Suppressor macrophage treated with lipopolysaccharide for 4 hours (primary cell): Measurements from ENCODE around the gene CALML5.

Experiments used
- DNase-seq: peaks from one replicate; pipeline ENCODE4 v3.0.0-alpha.2; 2020

Gene CALML5

DNA sequence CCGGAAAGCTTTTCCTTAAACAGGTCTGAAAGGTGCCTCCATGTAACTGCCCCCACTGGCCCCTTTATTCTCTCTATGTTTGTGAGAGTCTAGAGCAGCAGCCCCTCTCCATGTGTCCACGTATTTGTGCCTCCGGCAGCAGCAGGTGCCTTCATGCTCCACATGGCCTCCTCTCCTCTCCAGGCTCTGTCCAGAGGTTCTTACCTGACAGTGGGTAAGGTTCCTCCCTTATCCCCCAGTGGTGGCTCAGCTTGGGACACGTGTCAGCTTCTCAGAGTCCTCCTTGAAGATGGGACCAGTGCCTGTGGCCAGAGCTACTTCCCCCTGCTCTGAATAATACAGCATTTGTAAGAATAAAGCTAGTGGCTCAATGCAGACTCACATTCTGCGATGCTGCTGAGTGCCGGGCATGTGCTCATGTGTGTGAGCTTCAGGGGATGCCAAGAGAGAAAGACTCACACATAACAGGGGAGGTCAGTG is 33.3 kb upstream of the CALML5 start:
- no peak for DNase-seq

DNA sequence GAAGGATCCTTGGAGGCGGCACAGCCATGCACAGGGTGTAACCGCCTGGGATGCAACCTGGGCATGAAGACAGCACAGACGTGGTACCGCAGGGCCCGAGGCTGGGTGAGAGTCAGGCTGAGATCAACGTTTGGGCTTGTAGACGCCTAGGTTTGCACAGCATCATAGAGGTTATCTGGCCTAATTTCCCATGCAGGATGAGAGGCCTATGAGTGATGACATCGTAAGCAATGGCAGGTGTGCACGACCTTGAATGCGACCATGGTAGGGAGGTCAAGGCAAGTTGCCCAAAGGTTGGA is 32.9 kb upstream of the CALML5 start:
- no peak for DNase-seq

DNA sequence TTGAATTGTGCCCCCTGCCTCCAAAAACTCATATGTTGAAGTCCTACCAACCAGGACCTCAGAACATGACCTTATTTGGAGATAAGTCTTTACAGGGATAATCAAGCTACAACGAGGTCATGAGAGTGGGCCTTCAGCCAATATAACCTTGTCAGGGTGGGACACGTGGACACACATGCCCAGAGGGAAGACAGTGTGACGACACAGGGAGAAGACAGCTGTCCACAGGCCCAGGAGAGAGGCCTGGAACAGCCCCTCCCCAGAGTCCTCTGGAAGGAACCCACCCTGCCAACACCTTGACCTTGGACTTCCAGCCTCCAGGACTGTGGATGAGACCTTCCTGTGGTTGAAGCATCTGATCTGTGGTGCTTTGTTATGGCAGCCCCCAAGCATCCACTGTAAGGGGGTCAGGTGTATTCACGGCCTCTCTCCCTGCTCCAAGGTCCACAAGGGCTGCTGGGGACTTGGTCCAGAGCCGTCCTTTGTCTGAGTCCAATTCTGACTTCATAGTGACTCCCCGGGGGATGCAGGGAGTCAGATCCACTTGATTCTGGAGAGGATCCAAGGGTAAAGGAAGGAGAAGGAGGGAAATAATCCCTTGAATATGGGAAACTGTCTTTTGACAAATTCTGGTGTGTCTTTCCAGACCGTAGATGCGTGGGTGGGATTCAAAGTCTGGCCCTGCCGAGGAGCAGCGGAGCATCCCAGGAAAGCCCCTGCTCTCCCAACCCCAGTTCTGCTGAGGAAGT is 32.4 kb upstream of the CALML5 start:
- DNase-seq, result no peak

DNA sequence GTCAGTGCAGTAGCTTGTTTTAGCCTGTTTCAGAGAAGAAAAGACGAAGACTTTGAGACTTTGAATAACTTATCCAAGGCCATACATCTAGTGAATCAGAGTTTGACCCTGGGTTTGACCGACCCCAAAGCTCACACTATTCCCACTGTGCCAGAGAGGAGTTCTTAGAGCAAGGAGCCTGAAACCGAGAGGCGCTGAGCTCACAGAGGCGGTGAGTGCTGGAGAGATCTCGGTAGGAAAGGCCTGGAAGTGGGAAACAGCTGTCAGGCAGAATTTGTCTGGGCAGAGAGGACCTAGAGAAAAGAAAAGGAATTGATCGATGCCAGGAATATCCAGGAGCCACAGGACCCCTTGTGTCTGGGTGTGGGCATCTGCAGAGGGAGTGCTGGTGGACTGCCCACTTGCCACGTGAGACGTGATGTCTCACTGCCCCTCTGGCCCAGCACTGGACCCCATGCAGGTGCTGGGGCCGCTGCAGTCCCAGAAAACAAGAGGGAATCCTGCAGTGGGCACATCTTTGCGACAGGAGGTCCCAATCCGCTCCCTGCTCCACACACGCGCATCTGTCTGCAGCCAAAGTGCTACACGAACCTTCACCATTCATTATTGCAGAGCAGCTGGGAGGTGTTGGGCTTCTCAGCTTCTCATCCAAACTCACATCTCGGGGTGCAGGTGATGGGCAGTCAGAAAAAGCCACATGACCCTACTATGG is 31.6 kb upstream of the CALML5 start:
- no peak for DNase-seq

DNA sequence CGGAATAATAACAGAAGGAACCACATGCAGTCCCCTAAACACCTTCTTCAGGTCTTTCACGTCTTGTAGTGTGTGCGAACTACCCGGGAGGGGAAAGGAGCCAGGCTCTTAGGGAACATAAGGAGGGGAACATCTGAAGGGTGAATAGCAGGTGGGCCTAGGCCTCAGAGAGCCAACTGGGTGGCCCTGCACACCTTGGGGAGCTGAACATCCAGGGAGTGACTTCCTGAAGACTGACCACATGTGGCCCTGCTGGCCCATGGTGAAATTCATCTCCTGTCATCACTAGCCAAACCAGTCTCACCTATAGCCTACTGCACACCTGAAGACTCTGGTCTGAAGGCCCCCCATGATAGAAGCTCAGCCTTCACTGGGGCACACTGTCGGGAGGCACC is 31.0 kb upstream of the CALML5 start:
- DNase-seq, result no peak

DNA sequence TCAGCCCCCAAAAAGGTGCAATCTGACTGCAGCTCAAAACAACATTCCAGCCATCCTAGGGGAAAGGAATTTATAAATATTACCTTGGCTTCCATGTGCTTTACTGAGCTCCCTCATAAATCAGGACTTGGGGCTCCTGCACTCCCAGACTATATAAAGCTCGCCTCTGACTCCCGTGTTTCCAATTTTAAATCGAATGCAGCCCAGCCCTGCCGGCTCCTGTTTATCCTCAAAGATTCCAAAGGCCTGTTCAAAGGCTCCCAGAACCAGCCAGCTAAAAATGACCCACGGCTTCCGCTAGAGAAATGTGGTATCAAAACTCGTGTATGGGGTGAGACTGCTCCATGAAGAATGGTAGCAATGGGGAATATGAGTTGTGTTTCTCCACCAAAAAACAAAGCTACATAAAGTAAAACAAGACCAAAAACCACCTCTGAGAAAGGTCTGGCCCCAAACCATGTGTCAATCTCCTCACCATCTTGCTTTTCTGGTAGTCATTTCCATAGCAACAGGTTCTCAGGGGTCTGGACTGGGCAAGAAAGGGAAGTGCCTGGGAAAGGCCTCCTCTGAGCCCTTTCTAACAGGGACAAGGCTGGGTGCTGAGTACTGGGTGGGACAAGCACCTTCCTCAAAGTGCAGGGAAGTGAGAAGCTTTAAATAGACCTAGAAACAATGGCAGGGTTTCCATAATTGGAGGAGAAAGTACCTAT is 30.5 kb upstream of the CALML5 start:
- no peak for DNase-seq

DNA sequence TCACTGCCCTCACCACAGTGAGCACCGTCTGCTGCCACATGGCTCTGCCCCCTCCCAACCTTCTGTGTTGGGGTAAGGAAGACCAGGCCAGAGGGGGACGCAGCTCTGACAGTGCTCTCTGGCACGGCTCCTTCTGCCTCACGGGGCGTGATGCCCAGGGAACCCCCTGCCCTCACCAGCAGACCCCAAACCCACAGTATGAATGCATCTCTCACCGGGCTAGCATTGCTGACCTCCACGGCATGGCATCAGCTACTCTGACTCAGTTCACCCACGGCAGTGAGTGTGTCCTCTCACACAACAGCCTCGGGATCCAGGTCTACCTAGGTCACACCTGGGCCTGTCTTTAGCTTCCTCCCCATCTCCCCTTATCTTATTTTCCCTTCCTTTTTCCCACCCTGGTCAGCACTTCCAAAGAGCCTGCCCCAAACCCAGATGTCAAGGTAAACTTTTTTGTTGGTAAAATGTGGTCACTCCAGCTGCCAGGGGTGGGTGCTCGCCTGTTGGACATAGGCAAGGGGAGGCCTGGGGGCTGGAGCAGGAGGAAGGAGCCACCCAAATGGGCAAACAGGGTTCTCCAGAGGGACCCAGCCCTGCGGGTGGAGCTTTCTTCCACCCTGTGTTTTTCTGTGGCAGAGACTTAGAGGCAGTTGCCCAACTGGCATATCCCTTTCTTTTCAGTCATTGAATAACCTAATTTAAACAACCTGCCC is 29.8 kb upstream of the CALML5 start:
- no peak for DNase-seq

DNA sequence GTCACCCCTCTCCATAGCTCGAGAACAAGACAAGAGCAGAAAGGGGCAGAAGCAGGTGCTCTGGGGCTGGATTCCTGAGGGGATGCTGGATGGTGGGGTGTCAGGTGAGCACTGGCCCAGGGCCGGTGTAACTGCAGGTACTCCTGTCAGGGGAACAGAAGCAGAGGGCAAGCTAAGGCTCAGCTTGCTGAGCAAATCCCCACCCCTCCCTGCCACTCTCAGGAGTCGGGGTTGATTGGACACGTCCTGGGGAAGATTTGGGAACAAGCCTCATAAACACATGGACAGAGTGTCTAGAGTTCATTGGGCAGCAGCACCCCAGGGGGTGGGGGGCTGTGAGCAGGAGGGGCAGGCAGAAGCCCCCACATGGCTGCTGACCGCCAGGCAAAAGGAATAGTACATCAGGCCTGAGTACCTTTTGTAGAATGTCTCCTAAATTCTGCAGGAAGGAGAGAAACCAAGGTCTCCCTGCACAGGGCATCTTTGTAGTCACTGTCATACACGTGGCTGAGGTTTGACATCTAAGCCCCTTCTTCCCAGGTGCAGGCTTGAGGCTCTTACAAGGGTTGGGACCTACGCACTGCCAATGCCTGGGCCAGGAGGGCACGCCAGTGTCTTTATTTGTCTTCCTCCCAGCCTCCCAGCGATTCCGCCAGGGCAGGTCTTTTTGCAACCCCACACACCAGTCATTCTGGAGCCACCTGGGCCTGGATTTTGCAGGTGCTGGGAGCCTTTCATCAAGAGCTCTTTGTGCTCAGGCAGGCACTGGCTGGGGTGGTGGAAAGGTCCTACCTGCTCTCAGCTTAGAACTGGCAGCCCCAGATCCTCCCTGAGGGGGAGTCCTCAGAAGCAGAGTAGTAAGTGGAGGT is 28.2 kb upstream of the CALML5 start:
- no peak for DNase-seq

DNA sequence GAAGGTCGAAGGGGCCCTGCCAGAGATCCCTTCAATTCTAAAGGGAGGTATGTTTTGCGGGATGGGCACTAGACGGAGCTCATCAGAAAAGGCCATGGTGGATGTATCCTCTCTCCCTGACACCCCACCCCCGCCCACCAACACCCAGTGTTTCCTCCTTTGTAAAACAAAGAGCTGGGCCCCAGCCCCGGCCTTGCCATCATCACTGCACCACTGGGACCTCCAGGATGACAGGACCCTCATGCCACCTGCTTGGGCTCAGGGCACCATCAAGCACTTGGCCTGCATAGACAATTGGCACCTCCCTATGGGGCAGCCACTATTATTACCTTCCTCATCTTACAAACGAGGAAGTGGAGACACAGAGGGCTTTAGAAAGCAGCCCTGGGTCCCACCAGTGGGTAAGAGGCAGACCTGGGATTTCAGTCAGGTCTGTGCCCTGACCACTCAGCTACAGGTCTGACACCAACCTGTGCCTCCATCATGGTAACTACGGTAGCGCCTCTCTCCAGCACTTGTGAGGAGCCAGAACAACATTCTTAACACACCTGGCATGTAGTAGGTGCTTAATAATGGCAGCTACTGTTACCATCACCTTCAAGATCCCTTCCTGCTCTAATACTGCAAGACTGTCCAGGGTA is 27.4 kb upstream of the CALML5 start:
- DNase-seq, result no peak

DNA sequence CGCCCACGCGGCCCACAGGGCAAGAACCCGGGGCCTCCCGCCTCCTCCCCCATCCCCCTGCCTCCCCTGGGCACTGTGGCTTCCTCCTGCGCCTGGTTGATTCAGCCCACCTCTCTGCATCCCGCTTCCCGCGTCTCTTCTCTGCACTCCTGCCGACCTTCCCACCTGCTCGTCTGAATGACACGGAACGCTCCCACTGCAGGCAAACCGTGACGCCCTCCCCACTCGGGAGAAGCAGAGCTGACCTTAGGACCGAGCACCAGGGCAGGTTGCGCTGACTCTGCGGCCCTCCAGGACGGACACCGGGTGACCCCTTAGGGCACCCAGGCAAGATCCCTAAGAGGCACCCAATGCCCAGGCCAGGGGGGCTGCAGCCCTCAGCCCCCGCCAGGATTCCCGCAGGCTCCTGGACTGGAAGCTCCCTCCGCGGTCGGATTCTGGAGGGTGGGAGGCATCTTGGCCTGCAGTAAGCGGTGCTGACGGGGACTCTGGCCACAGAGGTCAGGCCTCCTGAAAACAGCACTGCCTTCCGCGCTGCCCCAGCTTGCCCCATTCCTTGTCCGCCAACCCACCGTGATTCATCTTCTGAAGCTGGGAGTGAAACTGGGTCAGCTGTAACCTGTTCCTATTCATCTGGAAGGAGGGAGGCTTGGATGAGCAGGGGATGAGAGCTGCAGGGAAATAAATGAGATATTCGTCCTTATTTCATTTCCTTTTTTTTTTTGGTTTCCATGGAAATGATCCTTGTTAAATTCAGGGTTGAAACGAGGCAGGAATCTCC is 26.4 kb upstream of the CALML5 start:
- no peak for DNase-seq

DNA sequence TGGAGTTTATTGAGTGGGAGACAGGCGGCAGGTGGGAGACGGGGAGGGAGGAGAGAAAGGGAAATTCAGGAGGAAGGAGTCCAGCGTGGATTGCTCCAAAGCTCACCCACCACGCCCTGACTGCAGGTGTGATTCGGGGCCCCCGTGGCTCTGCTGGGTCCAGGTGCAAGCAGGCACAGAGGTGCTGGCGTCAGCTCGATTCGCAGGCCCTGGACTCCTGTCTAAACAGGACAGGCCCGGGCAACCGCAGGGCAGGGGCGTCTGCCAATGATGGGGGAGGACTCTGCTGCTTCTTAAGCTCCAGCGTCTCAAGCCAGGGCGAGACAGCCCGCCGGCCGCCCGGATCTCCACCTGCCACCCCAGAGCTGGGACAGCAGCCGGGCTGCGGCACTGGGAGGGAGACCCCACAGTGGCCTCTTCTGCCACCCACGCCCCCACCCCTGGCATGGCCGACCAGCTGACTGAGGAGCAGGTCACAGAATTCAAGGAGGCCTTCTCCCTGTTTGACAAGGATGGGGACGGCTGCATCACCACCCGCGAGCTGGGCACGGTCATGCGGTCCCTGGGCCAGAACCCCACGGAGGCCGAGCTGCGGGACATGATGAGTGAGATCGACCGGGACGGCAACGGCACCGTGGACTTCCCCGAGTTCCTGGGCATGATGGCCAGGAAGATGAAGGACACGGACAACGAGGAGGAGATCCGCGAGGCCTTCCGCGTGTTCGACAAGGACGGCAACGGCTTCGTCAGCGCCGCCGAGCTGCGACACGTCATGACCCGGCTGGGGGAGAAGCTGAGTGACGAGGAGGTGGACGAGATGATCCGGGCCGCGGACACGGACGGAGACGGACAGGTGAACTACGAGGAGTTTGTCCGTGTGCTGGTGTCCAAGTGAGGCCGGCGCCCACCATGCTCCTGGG is 25.5 kb upstream of the CALML5 start, which contains the start of gene CALML3:
TSS of gene CALML3 (plus strand) at position 321 of the 920 bp plus-strand sequence. CDS start at position 446, 125 bp downstream.
- no peak for DNase-seq

DNA sequence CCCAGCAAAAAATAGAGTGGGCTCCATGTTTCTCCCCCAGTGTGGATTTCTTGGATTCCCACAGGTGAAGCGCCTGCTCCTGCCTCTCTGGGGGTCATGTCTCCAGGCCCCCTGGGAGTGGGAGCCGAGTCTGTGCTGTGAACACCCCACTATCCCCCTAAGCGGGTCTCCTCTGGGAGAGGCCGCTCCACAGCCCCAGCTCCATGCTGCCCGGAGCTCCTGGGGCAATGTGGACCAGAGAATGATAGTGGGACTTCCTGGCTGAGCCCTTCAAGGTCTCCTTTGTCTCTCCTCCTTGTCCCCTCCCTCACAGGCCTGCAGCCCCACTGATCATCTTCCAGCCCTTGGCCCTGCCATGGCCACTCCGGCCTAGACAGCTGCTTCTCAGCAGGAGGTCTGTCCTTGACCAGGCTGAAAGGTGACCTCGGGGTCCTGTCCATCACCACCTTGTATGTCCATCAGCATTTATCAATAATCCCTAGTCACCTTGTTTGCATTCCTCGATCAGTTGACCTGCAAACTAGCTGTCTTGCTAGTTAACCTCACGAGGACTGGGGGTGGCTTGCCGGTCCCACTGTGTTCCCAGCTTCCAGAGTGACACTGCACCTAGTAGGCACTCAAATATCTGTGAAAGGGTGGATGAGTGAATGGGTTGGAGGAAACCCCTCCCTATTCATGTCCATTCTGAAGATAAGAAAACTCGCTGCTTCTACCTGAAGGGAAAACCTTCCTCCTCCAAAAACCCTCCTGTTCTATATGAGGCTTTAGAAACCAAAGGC is 24.6 kb upstream of the CALML5 start:
- DNase-seq, result no peak

DNA sequence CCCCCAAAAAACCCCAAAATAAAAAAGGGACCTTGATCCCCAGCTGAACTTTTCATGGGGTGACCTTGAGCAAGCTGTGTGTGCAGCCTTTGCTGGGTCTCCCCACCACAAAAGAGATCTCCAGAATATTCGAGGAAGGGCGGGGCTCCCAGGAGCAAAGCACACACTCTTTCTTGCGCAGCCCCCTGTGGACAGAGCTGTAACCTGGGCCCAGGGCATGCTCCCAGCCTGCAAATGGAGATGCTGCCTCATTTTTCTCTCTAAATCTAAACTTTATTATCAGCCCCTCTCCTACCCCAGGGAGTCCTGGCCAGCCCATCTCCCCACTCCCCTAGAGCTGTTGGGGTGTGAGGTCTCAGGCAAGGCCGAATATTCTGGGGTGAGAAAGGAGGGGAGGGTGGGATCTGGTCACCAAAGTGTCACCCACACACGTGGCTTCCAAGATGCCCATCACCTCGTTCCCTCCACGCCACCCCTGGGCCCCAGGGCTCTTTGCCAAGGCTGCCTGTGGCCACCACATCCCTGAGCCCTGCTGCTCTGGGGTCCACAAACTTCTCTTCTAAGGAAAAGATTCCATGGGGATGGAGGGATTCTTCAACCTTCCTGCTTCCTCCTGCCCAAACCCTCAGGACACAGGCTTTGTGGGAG is 23.7 kb upstream of the CALML5 start:
- DNase-seq, result no peak

DNA sequence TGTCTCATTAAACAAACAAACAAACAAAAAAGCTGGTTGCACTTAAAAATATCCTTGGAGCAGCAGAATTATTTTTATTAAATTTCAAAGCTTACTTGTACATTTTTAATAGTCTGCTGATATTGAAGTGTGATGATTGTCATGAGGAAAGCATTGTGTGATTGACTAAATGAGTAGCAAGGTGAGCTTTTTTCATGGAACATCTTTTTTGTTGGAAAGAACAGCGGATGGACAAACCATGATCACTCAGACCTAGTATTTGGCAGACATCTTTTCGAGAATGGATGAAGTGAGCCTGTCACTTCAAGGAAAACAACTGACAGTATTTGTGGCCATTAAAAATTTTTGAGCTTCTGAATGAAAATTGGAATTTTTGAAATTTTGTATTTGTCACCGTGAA is 19.7 kb upstream of the CALML5 start:
- no peak for DNase-seq

DNA sequence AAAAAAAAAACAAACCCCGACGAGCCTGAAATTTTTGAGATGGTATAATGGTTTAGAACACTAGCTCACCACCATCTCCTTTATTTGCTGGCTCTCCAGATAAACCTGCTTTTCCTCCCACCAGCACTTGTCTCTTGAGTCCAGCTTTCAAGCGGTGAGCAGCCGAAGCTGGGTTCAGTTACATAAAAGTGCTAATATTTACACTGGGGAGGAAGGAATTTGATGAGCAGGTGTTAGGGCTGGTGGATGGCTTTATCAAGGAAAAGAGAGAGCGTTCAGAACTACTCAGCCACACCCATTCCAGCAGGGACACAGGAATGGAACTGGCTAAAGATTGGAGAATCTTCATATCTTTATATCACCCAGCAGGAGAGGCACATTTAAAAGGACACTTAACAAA is 18.8 kb upstream of the CALML5 start:
- no peak for DNase-seq

DNA sequence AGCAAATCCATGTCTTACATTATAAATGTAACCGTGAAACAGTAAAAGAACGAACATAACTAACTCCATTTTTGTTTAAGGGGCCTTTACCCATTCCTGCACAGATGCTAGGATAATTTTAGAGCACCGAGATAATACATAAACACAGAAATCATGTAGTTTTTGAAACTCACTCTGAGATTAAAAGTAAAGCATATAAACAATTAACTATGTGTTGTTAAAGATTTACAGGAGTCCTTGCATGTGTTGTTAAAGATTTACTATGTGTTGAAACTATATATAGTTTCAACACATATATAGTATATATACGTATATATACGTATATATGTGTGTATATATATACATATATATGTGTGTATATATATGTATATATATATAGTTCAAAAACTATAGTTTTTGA is 18.2 kb upstream of the CALML5 start:
- DNase-seq, result no peak

DNA sequence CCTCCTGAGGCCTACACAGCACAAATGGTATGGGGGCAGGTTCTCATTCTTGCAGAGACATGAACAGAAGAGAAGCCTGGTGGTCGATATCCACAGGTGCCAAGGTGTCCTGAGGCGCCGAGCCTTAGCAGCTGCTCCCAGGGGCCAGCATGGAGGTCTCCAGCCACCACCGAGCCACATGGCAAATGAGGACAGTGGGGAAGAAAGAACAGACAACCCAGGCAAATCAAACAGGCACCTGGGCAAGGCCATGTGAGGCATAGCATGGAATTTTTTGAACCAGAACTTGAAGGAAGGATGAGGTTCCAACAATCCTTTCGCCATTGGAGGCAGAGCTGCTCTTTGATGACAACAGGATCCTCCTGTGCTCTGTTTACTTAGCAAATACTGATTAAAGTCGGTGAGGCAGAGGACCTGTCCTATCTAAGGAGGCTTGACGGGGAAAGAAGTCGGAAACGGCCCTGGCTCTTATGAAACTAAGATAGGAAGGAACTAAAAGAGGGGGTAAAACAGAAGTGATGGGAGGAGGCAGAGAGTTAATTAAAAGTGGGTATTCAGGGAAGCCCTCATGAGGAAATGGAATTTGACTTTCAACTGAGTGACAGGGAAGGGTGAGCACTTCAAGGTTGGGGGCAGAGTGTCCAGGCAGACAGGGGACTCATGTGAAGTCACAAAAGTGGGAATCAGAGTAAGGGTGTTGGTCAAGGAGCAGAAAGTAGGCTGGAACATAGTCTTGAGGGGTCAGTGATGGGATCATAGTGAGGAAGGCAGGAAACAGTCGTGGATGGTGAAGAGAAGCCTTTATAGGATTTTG is 16.8 kb upstream of the CALML5 start:
- no peak for DNase-seq
